Breast epithelium (tissue), 3 donors: ENCODE results near the gene CRACDL.

Experiments used
- POLR2A ChIP-seq: fragments of 450-650 bp; IDR thresholded peaks from one replicate; pipeline ENCODE4 v1.6.1; 2016; ENCODE audit warnings: antibody characterized with exemption, mild to moderate bottlenecking, moderate library complexity
- POLR2AphosphoS5 ChIP-seq, 3 donors: sonication (generic); formaldehyde crosslinking; IDR thresholded peaks; one replicate each; pipeline ENCODE4 v1.6.1; 2017; ENCODE audit warnings: antibody characterized with exemption in 3 of 3
- TF ChIP-seq, protein P1 (sequence below), 3 donors: fragments of 450-650 bp; IDR thresholded peaks; one replicate each; pipeline ENCODE4 v1.5.1; 2016 to 2017; ENCODE audit warnings: antibody characterized with exemption in 3 of 3, mild to moderate bottlenecking in 3 of 3, moderate library complexity in 3 of 3

DNA sequence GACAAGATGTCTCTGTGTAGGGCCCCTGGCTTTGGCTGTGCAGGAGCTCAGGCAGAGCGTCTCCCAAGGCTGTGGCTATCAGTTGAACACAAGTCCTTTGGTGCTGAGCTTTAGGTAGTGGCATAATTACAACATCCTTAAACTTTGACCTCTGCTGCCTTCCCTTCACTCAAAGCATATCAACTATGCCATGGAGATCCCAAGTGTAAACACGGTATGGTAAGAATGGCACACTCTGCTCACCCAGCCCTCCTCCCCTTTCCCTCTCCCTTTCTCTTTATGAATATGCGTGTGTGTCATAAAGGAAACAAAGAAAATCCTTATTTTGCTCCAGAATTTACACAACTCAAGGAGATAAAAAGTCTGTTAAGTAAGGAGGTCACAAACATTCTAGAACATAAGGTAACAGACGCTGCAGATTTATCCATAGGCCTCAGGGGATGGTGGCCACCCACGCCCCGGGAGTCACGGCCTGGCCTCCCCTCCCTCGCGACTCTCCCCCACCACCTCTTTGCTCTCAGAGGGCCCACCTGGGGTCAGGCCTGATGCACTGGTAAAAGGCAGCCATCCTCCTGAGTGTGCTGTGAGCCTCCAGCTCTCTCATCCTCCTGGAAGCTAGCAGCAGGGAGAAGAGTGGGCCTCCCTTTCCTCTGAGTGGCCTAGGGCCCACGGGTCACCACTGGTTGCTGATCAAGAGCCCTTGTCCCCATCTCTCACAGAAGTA, 67.3 kb downstream of the CRACDL start:
- TF ChIP-seq, protein P1, sequence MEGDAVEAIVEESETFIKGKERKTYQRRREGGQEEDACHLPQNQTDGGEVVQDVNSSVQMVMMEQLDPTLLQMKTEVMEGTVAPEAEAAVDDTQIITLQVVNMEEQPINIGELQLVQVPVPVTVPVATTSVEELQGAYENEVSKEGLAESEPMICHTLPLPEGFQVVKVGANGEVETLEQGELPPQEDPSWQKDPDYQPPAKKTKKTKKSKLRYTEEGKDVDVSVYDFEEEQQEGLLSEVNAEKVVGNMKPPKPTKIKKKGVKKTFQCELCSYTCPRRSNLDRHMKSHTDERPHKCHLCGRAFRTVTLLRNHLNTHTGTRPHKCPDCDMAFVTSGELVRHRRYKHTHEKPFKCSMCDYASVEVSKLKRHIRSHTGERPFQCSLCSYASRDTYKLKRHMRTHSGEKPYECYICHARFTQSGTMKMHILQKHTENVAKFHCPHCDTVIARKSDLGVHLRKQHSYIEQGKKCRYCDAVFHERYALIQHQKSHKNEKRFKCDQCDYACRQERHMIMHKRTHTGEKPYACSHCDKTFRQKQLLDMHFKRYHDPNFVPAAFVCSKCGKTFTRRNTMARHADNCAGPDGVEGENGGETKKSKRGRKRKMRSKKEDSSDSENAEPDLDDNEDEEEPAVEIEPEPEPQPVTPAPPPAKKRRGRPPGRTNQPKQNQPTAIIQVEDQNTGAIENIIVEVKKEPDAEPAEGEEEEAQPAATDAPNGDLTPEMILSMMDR (IDR thresholded peaks at IDR 0.05) = no peak
- TF ChIP-seq POLR2A (no peak), POLR2AphosphoS5 (IDR thresholded peaks at IDR 0.05) (no peak)
